Fibroblast of the aortic adventitia (primary cell): ENCODE data around the gene CCDC136. TPM values are rescaled to one million over a fixed set of nuclear protein-coding genes. Genes with fewer than 3 reads are reported as not detected.
A peak's percentile ranks its signal among the peaks of the same experiment; 100 is the strongest.

ENCODE experiments used
- DNase-seq: peaks from one replicate; pipeline ENCODE4 v3.0.0-alpha.2; 2010; ENCODE audit warnings: low read depth
- H3K4me3 ChIP-seq: 2 replicates; pipeline ENCODE4 v1.5.1; 2011; ENCODE audit warnings: low read depth, mild to moderate bottlenecking, control low read depth, low read length, moderate library complexity
- total RNA-seq: library from RNA; depleted of rRNA; stranded (reverse); fragments of >200 nt; gene quantifications from 2 replicates; pipeline ENCODE4 v1.2.3, GENCODE V29; 2012; ENCODE audit warnings: low replicate concordance
- TF ChIP-seq, protein P1 (sequence below): IDR thresholded peaks from 2 replicates; pipeline ENCODE4 v1.5.1; 2011; ENCODE audit warnings: mild to moderate bottlenecking, low read length, control low read depth, inconsistent platforms; ENCODE audit not compliant: insufficient read depth

CCDC136 gene
- total RNA-seq, 1 donor = 9.9 TPM

DNA sequence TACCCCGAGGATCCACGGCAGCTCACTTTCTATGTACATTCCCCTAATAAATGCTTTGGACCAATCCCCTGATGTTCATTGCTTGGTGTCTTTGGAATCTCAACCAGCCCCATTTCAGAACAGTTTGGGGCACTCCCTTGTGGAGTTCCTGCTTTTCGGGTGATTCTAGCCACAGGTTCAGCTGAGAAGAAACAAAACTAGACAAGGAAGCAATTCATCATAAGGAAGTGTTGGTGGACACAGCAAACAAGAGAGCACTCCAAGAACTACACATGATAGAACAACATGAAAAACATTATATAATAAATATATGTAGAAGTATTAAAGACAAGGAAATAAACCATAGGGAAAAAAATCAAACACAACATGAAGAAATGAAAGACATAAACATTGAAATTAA, 6.0 kb upstream of the CCDC136 start:
- DNase-seq = no peak
- H3K4me3 ChIP-seq = no peak overlapping the region
- TF ChIP-seq, protein P1, sequence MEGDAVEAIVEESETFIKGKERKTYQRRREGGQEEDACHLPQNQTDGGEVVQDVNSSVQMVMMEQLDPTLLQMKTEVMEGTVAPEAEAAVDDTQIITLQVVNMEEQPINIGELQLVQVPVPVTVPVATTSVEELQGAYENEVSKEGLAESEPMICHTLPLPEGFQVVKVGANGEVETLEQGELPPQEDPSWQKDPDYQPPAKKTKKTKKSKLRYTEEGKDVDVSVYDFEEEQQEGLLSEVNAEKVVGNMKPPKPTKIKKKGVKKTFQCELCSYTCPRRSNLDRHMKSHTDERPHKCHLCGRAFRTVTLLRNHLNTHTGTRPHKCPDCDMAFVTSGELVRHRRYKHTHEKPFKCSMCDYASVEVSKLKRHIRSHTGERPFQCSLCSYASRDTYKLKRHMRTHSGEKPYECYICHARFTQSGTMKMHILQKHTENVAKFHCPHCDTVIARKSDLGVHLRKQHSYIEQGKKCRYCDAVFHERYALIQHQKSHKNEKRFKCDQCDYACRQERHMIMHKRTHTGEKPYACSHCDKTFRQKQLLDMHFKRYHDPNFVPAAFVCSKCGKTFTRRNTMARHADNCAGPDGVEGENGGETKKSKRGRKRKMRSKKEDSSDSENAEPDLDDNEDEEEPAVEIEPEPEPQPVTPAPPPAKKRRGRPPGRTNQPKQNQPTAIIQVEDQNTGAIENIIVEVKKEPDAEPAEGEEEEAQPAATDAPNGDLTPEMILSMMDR = no peak

- TF ChIP-seq, protein P1 = no peak
- DNase-seq = no peak
- no peak overlapping the region for H3K4me3 ChIP-seq
These were observed 3.0 kb upstream of the CCDC136 start for GRCh38 chr7:128788446-128789412.

- DNase-seq = no peak
- H3K4me3 ChIP-seq = peak overlapping the region; percentile 78
- TF ChIP-seq, protein P1 = no peak
These were observed 1.3 kb upstream of the CCDC136 start for GRCh38 chr7:128790315-128791041.

DNA sequence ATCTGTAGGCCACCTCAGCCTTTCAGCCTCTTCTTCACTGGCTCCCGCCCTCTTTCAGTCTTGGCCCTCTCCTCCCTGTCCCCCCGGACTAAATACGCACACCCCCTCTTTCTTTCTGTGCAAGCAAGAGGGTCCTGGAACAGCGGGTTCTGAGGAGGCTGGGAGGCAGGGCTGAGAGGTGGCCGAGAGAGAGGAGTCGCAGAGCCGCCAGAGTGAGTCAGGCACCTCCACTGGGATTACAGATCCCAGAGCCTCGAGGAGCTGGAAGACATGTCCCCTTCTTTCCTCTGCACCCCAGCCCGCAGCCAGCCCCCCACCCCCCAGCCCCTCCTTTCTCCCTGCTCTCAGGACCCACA, 182 bp downstream of the CCDC136 start:
- TF ChIP-seq, protein P1 = no peak
- no peak for DNase-seq
- peak overlapping the region; percentile 78 for H3K4me3 ChIP-seq

GRCh38 chr7:128792471-128793180, 858 bp downstream of the CCDC136 start:
- no peak for DNase-seq
- H3K4me3 ChIP-seq = no peak overlapping the region
- TF ChIP-seq, protein P1 = no peak

DNA sequence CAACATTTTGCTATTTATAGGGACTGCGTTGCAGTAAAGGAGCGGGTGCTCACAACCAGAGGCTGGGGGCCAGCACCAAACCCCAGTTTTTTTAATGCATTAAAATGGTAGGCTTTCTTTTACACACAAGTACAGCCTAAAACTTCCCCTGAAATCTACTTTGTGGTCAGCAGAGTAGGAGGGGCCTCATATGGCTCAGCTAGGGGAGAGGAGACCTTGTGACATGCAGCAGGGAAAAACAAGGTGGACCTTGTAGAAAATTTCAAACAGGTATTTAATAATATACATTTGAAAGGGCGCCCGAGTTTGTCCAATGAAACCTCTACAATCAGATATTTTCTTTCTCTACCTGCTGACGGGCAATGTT, 1.4 kb downstream of the CCDC136 start:
- no peak for DNase-seq
- H3K4me3 ChIP-seq = no peak overlapping the region
- TF ChIP-seq, protein P1 = no peak
